ENCODE measurements around the gene CELF4.

Gene CELF4

GRCh38 chr18:37270666-37271052, 294.9 kb downstream of the CELF4 start:
- TF ChIP-seq ZNF274 (IDR thresholded peaks at IDR 0.05; ENCODE audit: low read depth, low read length), result no peak
- H3K4me3 ChIP-seq (ENCODE audit: low read length), result no peak overlapping the region

DNA sequence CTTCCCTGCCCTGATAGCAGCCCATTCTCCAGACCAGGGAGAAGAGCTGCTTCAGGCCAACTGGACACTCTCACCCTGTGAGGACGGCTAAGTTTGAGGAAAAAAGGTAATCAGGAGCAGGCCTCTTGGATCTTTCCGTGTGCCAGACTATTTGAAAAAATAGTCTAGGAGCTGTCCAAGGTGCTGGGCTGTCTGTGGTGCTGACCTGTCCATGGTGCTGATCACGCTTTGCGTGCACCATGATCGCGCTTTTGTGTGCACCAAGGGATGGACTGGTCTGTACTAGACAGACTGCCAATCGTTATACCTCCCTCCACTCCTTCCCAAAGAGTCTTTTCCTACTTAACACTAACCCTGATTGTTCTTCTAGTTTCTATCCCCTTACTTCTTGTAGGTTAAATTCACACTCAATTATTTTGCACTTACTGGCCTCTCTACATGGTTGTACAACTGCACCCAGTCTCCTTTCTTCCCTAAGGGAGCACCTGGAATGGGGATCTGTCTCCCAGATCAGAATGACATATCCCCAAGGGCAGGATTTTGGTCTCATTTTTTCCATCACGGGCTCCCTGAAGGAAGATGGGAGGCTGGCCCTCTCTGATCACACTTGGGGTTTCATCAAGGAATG, 295.4 kb downstream of the CELF4 start:
- no peak overlapping the region for H3K4me3 ChIP-seq (ENCODE audit: low read length)
- TF ChIP-seq ZNF274 (IDR thresholded peaks at IDR 0.05; ENCODE audit: low read depth, low read length), result no peak

- no peak overlapping the region for H3K4me3 ChIP-seq (ENCODE audit: low read length)
- TF ChIP-seq ZNF274 (IDR thresholded peaks at IDR 0.05; ENCODE audit: low read depth, low read length), result no peak
Measured at GRCh38 chr18:37266290-37266689, 299.3 kb downstream of the CELF4 start.

- no peak for TF ChIP-seq ZNF274 (IDR thresholded peaks at IDR 0.05; ENCODE audit: low read depth, low read length)
- no peak overlapping the region for H3K4me3 ChIP-seq (ENCODE audit: low read length)
Measured at GRCh38 chr18:37265382-37265781, 300.2 kb downstream of the CELF4 start.

GRCh38 chr18:37264956-37265355, 300.6 kb downstream of the CELF4 start:
- H3K4me3 ChIP-seq (ENCODE audit: low read length), result no peak overlapping the region
- TF ChIP-seq ZNF274 (IDR thresholded peaks at IDR 0.05; ENCODE audit: low read depth, low read length), result no peak

GRCh38 chr18:37261988-37262387, 303.6 kb downstream of the CELF4 start:
- H3K4me3 ChIP-seq (ENCODE audit: low read length), result no peak overlapping the region
- TF ChIP-seq ZNF274 (IDR thresholded peaks at IDR 0.05; ENCODE audit: low read depth, low read length), result no peak

DNA sequence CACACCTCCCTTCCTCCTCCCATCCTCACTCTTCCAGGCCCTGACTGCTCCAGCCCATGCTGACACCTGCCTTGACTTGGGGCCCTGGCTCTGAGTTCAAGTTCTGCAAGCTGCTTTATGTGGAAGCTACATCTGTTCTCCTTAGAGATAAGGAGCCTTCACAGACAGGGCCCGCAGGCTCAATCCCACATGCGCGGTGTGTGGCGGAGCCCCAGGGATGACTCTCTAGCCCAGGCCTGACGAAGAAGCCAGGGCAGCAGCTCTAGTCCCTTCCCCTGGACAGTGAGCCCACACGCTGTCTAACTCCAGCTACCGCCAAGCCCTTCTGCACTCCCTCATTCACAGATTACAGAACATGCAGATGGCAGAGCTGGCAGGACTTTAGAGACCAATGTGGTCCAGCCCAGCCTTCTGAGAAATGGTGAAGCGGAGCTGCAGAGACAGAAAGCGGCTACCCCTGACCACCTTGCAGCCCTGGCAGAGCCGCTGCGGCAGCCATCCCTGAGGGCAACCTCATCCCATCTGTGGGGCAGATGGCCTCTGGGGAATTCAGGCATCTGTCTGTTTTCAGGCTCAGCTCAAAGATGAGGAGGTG, 304.3 kb downstream of the CELF4 start:
- H3K4me3 ChIP-seq (ENCODE audit: low read length), result no peak overlapping the region
- TF ChIP-seq ZNF274 (IDR thresholded peaks at IDR 0.05; ENCODE audit: low read depth, low read length), result no peak

- H3K4me3 ChIP-seq (ENCODE audit: low read length), result no peak overlapping the region
- TF ChIP-seq ZNF274 (IDR thresholded peaks at IDR 0.05; ENCODE audit: low read depth, low read length), result no peak
Measured at GRCh38 chr18:37260367-37261093, 305.1 kb downstream of the CELF4 start.

GRCh38 chr18:37259711-37260110, 305.9 kb downstream of the CELF4 start:
- H3K4me3 ChIP-seq (ENCODE audit: low read length), result no peak overlapping the region
- no peak for TF ChIP-seq ZNF274 (IDR thresholded peaks at IDR 0.05; ENCODE audit: low read depth, low read length)

GRCh38 chr18:37258819-37259218, 306.8 kb downstream of the CELF4 start:
- TF ChIP-seq ZNF274 (IDR thresholded peaks at IDR 0.05; ENCODE audit: low read depth, low read length), result no peak

DNA sequence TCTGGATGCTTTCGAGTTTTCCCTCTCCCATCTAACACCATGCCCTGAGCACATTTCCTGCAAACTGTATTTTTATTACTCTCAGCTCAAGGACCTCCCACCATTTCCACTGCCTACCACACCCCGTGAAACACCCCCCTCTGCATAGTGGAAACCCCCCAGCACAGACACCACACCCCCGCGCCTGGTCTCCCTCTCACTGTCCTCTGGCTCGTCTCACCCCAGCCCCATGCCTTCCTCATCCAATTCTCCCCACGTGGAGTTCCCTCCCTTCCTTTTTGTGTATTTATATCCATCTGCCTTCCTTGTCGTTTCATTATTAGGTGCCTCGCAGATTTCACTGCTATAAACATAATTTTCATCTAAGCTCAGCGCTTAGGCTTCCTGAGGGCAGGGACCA, 307.5 kb downstream of the CELF4 start:
- H3K4me3 ChIP-seq (ENCODE audit: low read length), result no peak overlapping the region
- TF ChIP-seq ZNF274 (IDR thresholded peaks at IDR 0.05; ENCODE audit: low read depth, low read length), result no peak

More at GRCh38 chr18:37258819-37259218, 306.8 kb downstream of the CELF4 start:
- no peak overlapping the region for H3K4me3 ChIP-seq (ENCODE audit: low read length)

GRCh38 chr18:37254973-37255372, 310.6 kb downstream of the CELF4 start:
- no peak overlapping the region for H3K4me3 ChIP-seq (ENCODE audit: low read length)
- TF ChIP-seq ZNF274 (IDR thresholded peaks at IDR 0.05; ENCODE audit: low read depth, low read length), result no peak

GRCh38 chr18:37254236-37254754, 311.3 kb downstream of the CELF4 start:
- no peak for TF ChIP-seq ZNF274 (IDR thresholded peaks at IDR 0.05; ENCODE audit: low read depth, low read length)
- no peak overlapping the region for H3K4me3 ChIP-seq (ENCODE audit: low read length)

- H3K4me3 ChIP-seq (ENCODE audit: low read length), result no peak overlapping the region
Measured at GRCh38 chr18:37253394-37254235, 312.0 kb downstream of the CELF4 start.

More at GRCh38 chr18:37253394-37254235, 312.0 kb downstream of the CELF4 start:
- TF ChIP-seq ZNF274 (IDR thresholded peaks at IDR 0.05; ENCODE audit: low read depth, low read length), result no peak
